HEK293T (cell line): Measurements from ENCODE around the gene TRABD2B.

Experiments
- CTCF ChIA-PET: fragments of 350-600 bp; formaldehyde crosslinking; extraction: SDS; loops from one replicate; lab custom pipeline; 2021; ENCODE audit warnings: antibody characterized with exemption, inconsistent platforms; lab: Yijun Ruan, JAX
- POLR2A ChIA-PET: fragments of 350-600 bp; formaldehyde crosslinking; extraction: SDS; loops from one replicate; lab custom pipeline; 2020; ENCODE audit warnings: antibody characterized with exemption, inconsistent platforms; lab: Yijun Ruan, JAX
- DNase-seq: peaks from one replicate; pipeline ENCODE4 v3.0.0; 2012; ENCODE audit warnings: mixed read lengths; ENCODE audit errors: extremely low spot score
- ARNT ChIP-seq: fragments of 450-650 bp; IDR thresholded peaks from 2 replicates; pipeline ENCODE4 v1.6.1; 2017; ENCODE audit warnings: mild to moderate bottlenecking
- BHLHE40 ChIP-seq: fragments of 450-650 bp; IDR thresholded peaks from 2 replicates; pipeline ENCODE4 v1.6.1; 2016; ENCODE audit warnings: mild to moderate bottlenecking, moderate library complexity, borderline replicate concordance
- CTBP1 ChIP-seq: fragments of 450-650 bp; IDR thresholded peaks from 2 replicates; pipeline ENCODE4 v1.6.1; 2016; ENCODE audit warnings: borderline replicate concordance
- ELF4 ChIP-seq: fragments of 450-650 bp; IDR thresholded peaks from 2 replicates; pipeline ENCODE4 v1.6.1; 2017; ENCODE audit warnings: antibody characterized with exemption
- FOXA1 ChIP-seq: fragments of 450-650 bp; IDR thresholded peaks from 2 replicates; pipeline ENCODE4 v1.6.1; 2016; ENCODE audit warnings: mild to moderate bottlenecking
- FOXK2 ChIP-seq: fragments of 450-650 bp; IDR thresholded peaks from 2 replicates; pipeline ENCODE4 v1.6.1; 2016; ENCODE audit warnings: mild to moderate bottlenecking
- FOXM1 ChIP-seq: fragments of 450-650 bp; IDR thresholded peaks from 2 replicates; pipeline ENCODE4 v1.6.1; 2017; ENCODE audit warnings: mild to moderate bottlenecking, borderline replicate concordance
- HDGF ChIP-seq: fragments of 450-650 bp; IDR thresholded peaks from 2 replicates; pipeline ENCODE4 v1.6.1; 2017; ENCODE audit warnings: antibody characterized with exemption, borderline replicate concordance
- L3MBTL2 ChIP-seq: fragments of 450-650 bp; conservative IDR thresholded peaks from 2 replicates; pipeline ENCODE4 v1.6.1; 2016; ENCODE audit warnings: mild to moderate bottlenecking
- LEF1 ChIP-seq: fragments of 450-650 bp; IDR thresholded peaks from 2 replicates; pipeline ENCODE4 v1.6.1; 2017; ENCODE audit warnings: mild to moderate bottlenecking, borderline replicate concordance
- NFRKB ChIP-seq: fragments of 450-650 bp; IDR thresholded peaks from 2 replicates; pipeline ENCODE4 v1.6.1; 2016; ENCODE audit warnings: mild to moderate bottlenecking, moderate library complexity
- SP1 ChIP-seq: fragments of 450-650 bp; IDR thresholded peaks from 2 replicates; pipeline ENCODE4 v1.6.1; 2017
- SUZ12 ChIP-seq: fragments of 450-650 bp; IDR thresholded peaks from 2 replicates; pipeline ENCODE4 v1.6.1; 2016; ENCODE audit warnings: mild to moderate bottlenecking
- TARDBP ChIP-seq: fragments of 450-650 bp; IDR thresholded peaks from 2 replicates; pipeline ENCODE4 v1.6.1; 2016
- ZNF384 ChIP-seq: fragments of 450-650 bp; IDR thresholded peaks from 2 replicates; pipeline ENCODE4 v1.6.1; 2016
- TF ChIP-seq, protein P1 (sequence below): fragments of 450-650 bp; IDR thresholded peaks from 2 replicates; pipeline ENCODE4 v1.6.1; 2016

The TRABD2B gene

DNA sequence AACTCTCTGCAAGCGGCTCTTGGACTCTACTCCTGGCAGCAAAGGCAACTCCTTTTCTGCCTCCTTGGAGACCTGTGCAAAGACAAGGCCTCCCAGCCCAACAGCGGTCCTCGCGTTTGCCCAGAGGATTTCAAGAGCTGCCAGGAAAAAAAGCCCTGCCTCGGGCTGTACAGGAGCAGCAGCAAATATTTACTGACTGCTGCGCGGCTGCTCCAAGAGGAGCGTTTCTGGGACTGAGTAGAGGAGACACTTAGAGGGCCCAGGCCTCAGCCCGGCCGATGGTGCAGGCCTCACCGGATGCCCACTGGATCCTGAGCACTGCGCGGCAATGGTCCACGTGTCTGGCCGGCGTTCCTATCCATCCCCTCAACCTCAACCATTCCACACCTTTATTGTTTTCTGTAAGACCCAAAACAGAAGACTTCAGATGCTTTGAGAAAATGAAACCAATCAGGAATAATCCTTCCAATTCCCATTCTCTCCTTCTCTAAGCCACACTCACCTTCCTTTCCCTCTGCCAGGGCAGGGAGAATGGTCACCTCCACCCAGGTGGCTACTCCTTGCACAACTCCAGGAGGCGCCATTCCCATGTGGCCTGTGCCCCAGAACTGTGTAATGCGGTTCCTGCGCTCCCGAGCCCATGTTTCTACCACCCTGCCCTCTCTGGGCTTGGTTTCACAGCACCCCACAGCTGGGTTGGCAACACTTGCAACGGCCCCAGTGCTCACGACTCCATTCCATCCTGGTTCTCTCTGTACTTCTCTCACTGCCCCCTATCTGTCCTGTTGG is 215.8 kb downstream of the TRABD2B start:
- POLR2A ChIA-PET: no interaction called here
- no peak for DNase-seq
- CTCF ChIA-PET: interaction anchor here (0.6 kb wide), 2 partner anchors 222 to 243 kb away, joined by 3 read pairs; no protein-coding TSS in a partner anchor
- no peak for TF ChIP-seq FOXM1
- no peak for TF ChIP-seq ELF4
- TF ChIP-seq L3MBTL2: no peak
- TF ChIP-seq SUZ12: no peak
- no peak for TF ChIP-seq ARNT
- TF ChIP-seq FOXA1: no peak
- TF ChIP-seq BHLHE40: no peak

DNA sequence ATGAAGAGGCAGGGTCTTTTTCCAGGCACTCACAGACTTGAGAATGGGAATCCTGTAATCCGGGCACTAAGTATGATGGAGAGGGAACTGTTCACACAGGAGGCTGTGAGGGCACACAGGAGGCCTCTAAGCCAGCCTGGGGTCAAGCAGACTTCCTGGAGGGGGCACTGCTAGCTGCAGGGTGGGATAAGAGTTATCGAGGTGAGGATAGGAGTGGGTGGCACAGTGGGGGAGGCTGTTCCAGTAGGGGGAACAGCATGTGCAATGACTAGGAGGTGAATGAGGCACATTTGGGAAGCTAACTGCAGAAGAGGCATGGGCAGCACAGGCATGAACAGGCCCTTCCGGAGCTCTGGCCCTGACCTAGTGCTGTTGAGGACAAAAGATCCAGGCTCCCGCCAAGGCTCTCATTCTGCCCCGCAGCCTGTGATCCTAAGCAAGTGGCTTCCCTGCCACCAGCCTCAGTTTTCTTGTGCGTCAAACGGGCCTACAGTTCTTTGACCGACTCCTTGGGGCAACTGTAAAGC is 216.7 kb downstream of the TRABD2B start:
- TF ChIP-seq ARNT (no peak), CTBP1 (no peak), NFRKB (no peak), FOXK2 (no peak), SP1 (no peak)
- CTCF ChIA-PET: interaction anchor here (0.6 kb wide), 2 partner anchors 223 to 242 kb away, joined by 3 read pairs; no protein-coding TSS in a partner anchor
- POLR2A ChIA-PET: no interaction called here

DNA sequence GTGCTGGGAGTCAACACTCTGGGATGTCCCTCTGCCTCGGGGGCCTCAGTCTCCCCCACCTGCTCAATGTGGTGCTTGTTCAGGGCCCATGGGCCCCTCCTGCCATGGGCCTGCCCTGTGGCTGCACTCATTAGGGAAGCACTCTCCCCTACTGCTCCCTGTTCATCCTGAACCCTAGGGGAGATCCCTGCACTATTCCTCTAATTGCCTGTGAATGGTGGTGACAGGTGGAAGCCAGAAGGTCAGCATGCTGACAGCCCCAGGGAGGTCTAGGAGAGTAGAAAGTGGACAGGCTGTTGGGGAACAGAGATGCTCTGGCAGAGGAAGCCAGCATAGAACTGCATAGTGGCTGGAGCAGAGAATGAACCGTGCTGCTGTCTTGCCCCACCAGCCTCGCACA is 217.6 kb downstream of the TRABD2B start:
- TF ChIP-seq L3MBTL2 (no peak), ARNT (no peak), CTBP1 (no peak), SUZ12 (no peak), HDGF (no peak)
- CTCF ChIA-PET: no interaction called here
- DNase-seq: no peak
- POLR2A ChIA-PET: no interaction called here

More for the DNA sequence above, 216.7 kb downstream of the TRABD2B start:
- no peak for DNase-seq

DNA sequence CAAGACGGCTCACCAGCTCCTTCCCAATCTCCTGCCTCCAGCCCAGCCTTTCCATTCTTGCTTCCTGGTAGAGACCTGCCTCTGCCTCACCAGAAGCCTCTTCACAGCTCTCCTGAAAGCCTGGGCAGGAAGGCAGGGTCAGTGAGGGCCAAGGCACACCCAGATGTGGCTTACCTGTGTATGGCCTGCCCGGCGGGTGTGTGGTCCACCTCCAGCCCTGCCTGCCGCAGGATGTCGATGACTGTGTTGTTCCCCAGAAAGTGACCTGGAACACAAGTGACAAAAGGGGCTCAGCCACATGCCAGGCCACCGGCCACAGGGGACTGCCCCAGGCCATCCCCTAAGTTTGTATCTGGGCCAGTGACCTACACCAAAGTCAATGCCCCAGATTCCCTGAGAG is 218.9 kb downstream of the TRABD2B start:
- POLR2A ChIA-PET: no interaction called here
- CTCF ChIA-PET: interaction anchor here (1.6 kb wide), 1 partner anchor 22 kb away, joined by 4 read pairs; no protein-coding TSS in a partner anchor
- no peak for TF ChIP-seq NFRKB
- no peak for TF ChIP-seq ELF4
- TF ChIP-seq FOXK2: no peak
- no peak for DNase-seq

DNA sequence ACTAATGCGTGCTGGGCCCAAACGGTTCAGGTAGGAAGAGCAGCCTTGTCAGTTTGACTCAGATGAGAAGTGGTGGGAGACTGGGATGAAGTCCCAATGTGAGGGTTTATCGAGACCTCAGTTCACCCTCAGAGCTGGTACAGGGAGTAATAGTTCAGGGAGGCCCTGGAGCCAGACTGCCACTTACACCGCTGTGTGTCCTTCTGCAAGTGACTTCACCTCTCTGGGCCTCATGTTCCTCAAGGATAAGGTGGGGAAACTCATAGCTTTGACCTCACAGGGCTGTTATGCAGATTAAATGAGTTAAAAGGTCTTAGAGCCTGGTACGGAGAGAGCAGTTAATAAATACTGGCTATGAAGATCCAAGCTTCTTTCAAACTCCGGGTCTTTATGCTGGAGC is 219.9 kb downstream of the TRABD2B start:
- CTCF ChIA-PET: interaction anchor here (1.1 kb wide), 1 partner anchor 14 kb away, joined by 3 read pairs; no protein-coding TSS in a partner anchor
- POLR2A ChIA-PET: no interaction called here
- DNase-seq: no peak
- no peak for TF ChIP-seq CTBP1
- no peak for TF ChIP-seq BHLHE40
- no peak for TF ChIP-seq ELF4
- no peak for TF ChIP-seq ZNF384
- TF ChIP-seq SP1: no peak
- TF ChIP-seq FOXM1: no peak
- no peak for TF ChIP-seq TARDBP
- no peak for TF ChIP-seq NFRKB
- TF ChIP-seq LEF1: no peak
- no peak for TF ChIP-seq FOXK2

DNA sequence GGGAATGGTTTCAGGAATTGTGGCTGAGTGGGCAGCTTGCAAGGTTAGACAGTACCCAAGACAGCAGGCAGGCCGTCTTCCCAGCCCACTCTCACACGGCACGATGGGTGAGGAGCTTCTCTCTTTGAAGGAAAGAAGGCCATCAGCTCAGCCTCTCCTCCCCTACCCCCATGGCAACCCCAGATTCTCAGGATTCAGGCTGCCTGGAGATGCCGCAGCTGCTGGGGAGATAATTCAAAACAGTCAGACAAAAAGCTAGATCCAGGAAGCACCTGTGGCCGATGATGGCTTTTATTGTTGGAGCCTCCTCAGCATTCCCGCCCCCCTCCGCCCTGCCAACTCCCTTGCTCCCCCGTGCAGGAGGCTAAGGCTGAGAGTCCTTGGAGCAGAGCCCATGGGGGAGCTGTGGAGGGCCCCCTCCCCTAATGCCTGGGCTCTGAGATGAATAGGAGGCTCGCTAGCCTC is 220.5 kb downstream of the TRABD2B start:
- no peak for DNase-seq
- ChIA-PET CTCF (interaction anchor here (1.1 kb wide), 1 partner anchor 15 kb away, joined by 3 read pairs; no protein-coding TSS in a partner anchor), POLR2A (no interaction called here)
- TF ChIP-seq L3MBTL2: no peak
- TF ChIP-seq FOXA1: no peak
- TF ChIP-seq TARDBP: no peak
- TF ChIP-seq BHLHE40: no peak
- no peak for TF ChIP-seq NFRKB
- no peak for TF ChIP-seq HDGF
- TF ChIP-seq CTBP1: no peak
- no peak for TF ChIP-seq LEF1
- TF ChIP-seq, protein P1, sequence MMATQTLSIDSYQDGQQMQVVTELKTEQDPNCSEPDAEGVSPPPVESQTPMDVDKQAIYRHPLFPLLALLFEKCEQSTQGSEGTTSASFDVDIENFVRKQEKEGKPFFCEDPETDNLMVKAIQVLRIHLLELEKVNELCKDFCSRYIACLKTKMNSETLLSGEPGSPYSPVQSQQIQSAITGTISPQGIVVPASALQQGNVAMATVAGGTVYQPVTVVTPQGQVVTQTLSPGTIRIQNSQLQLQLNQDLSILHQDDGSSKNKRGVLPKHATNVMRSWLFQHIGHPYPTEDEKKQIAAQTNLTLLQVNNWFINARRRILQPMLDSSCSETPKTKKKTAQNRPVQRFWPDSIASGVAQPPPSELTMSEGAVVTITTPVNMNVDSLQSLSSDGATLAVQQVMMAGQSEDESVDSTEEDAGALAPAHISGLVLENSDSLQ: no peak
- TF ChIP-seq ELF4: no peak
- TF ChIP-seq FOXK2: no peak
- no peak for TF ChIP-seq ARNT
- TF ChIP-seq SUZ12: no peak
- TF ChIP-seq ZNF384: no peak
- no peak for TF ChIP-seq FOXM1
- TF ChIP-seq SP1: no peak

DNA sequence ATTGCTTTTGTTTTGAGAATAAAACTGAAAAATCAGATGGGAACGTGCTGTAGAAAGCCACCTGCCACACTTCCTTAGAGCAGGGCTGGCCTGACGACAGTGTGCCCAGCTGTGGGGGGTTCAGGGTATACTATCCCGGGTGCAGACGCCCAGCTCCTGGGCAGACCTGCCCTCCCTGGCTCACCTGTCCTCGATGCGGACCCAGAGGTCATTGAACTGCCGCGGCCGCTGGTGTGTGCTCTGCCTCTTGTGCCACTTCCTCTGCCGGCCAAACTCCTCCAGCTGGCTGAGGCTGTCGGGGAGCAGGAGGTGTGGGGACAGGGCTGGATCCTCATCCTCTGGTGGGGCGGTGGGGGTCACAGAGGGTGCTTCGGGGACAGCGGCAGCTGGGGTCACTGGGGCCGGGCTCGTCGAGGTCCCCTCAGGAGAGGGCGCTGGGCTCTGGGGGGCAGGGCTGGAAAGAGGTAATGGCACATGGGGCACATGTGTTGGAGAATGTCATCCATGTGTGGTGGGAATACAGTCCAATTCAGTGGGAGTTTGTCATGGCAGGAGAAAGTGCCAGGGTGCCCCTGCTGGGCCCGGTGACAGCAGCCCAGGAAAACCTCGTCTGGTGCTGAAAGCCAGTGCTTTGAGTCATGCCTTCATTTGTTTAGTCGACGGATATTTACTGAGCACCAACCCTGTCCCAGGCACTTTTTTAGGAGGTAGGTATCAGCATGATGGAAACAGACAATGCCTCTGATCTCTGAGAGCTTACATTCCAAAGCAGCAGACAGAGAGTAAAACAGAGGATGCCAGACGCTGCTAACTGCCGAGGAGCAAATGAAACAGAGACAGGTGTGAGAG is 222.0 kb downstream of the TRABD2B start:
- DNase-seq: no peak
- CTCF ChIA-PET: no interaction called here
- POLR2A ChIA-PET: no interaction called here
- TF ChIP-seq TARDBP (no peak), ZNF384 (no peak), L3MBTL2 (no peak), NFRKB (no peak), SUZ12 (no peak), SP1 (no peak), FOXM1 (no peak), LEF1 (no peak), HDGF (no peak), ARNT (no peak), CTBP1 (no peak), BHLHE40 (no peak), ELF4 (no peak), FOXK2 (no peak)
- TF ChIP-seq, protein P1: no peak
